ES-I3 (cell line): ENCODE results near the gene MKRN1.
"Not testable (repeated sequence)": the region's sequence is repeated elsewhere in the genome, so short reads cannot be mapped to it uniquely, and the experiment has no call there.

Source experiments
- H3K36me3 ChIP-seq: 2 replicates; pipeline ENCODE4 v1.6.1; 2013; ENCODE audit warnings: mild to moderate bottlenecking, low read length, control low read depth, moderate library complexity; ENCODE audit not compliant: insufficient read depth
- H3K4me1 ChIP-seq: 2 replicates; pipeline ENCODE4 v1.6.1; 2013; ENCODE audit warnings: mild to moderate bottlenecking, control low read depth, low read length; ENCODE audit not compliant: insufficient read depth
- H3K9ac ChIP-seq: 2 replicates; pipeline ENCODE4 v1.6.1; 2013; ENCODE audit warnings: low read depth, mild to moderate bottlenecking, low read length, moderate library complexity
- H3K9me3 ChIP-seq: 2 replicates; pipeline ENCODE4 v1.6.1; 2013; ENCODE audit warnings: mild to moderate bottlenecking, low read length, moderate library complexity; ENCODE audit not compliant: control insufficient read depth, insufficient read depth

Gene MKRN1

DNA sequence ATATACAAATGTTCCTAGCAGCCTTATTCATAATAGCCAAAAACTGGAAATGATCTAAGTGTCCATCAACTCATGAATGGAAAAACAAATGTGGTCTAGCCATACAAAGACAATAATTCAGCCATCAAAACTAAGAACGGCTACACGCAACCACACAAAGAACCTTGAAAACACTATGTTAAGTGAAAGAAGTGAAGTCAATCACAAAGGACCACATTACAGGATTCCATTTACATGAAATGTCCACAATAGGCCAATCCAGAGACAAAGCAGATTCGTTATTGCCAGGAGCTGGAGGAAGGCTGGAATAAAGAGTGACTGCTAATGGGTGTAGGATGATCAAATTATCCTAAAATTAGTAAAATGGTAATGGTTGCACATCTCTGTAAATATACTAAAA, 21.1 kb downstream of the MKRN1 start:
- H3K9me3 ChIP-seq: no peaks in the 10 kb centered on the region
- peaks cover 34% of the 10 kb centered on the region for H3K36me3 ChIP-seq
- peaks cover 43% of the 10 kb centered on the region for H3K4me1 ChIP-seq
- no peak overlapping the region for H3K9ac ChIP-seq

DNA sequence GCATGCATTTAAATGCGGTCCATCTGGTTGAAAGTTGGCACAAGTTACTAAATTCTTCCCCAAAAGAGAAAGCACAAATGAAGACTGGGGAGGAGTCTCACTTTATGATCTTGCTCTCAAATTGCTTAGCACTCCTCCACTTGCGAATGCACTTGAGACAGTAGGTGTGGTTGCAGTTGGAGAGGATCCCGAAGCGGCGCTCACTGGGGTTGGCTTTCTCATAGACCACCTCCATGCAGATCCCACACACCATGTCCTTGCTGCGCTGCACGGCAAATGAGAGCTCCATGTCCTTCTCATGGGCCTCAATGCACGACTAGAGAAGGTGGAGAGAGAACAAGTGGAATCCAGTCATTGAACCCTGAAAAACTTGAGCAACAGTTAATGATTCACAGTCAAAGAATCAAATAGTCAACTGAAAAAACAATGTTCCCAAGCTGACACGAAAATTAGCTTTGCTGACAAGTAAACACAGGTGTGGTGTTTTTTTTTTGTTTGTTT, 22.7 kb downstream of the MKRN1 start:
- Histone ChIP-seq H3K9me3 (no peaks in the 10 kb centered on the region), H3K4me1 (peaks cover 46% of the 10 kb centered on the region), H3K36me3 (peaks cover 32% of the 10 kb centered on the region), H3K9ac (no peak overlapping the region)

DNA sequence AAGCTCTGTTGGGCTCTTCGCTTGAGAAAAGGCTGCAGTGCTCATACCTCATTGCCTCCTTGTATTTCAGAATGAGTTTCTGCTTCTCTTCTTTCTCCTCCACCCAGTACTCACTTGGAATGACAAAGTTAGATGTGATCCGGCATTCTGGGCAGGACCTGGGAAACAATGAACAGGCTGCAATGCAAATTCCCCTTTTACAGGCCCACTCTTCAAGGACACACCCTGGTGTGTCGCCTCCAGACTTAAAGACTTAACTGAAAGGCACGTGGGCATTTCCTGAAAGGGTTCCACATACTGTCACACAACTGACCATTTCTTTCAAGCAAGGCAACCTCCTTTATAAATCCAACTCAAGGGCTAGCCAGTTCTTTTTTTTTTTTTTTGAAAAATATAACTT, 23.6 kb downstream of the MKRN1 start:
- H3K9me3 ChIP-seq: no peaks in the 10 kb centered on the region
- H3K9ac ChIP-seq: no peak overlapping the region
- H3K4me1 ChIP-seq: peaks cover 49% of the 10 kb centered on the region
- H3K36me3 ChIP-seq: peaks cover 32% of the 10 kb centered on the region

GRCh38 chr7:140454657-140455015, 24.7 kb downstream of the MKRN1 start:
- no peak overlapping the region for H3K9ac ChIP-seq
- H3K4me1 ChIP-seq: peaks cover 51% of the 10 kb centered on the region
- peaks cover 32% of the 10 kb centered on the region for H3K36me3 ChIP-seq
- H3K9me3 ChIP-seq: no peaks in the 10 kb centered on the region

DNA sequence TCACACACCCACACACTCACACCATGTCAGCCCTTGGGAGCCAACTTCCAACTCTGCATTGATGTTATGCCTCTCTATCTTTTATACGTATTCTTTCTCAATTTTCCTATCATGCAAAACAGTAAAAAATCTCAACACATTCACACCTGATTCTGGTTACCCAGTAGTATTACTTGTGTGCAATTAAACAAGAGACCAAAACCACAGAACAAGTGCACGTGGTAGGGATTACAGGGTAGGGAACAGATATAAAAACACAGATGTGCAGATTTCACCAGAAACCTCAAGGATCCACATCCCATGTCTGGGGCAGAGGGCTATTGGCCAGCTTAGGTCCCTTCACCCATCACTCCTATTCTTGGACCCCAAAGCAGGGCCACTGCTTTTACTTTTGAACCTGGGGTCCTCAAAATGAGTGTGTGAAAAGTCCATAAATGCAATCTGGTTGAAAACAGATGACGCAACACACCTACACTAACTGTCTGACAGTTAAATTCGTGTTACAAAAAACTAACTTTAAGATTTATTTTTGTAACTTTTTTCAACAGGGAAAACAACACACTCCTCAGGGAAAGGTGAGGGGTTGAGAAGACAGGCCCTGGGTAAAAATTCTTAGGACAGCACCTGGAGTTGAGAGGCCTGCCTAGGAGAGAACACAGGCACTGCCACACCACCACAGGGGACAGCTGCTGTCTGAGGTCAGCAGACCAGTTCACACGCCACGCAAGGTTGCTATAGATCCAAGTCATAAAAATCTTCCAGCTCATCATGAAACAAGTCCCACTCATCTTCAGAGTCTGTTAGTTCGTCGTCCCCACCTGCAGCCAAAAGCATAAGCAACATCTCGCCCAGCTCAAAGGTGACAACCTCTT, 25.3 kb downstream of the MKRN1 start:
- peaks cover 57% of the 10 kb centered on the region for H3K4me1 ChIP-seq

DNA sequence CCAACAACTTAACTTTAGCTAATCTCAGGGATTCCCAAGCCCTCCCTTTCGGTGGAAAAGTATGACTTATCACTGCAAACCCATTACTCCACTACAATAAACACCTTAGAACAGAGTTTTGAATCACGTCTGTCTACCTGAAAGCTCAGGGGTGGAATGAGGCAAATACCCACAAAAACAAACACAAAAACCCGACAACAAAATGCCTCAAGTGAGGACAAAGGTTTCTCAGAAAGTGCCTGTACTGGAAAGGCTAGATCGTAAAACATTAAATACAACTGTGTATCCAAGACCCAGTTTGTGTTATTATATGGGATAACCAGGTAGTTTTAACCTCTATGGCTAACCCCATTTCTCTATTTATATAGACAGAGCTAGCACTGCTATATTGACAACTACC, 26.0 kb downstream of the MKRN1 start:
- peaks cover 25% of the 10 kb centered on the region for H3K36me3 ChIP-seq

More for the DNA sequence above, 25.3 kb downstream of the MKRN1 start:
- peaks cover 32% of the 10 kb centered on the region for H3K36me3 ChIP-seq
- not testable (repeated sequence) for H3K9me3 ChIP-seq, H3K9ac ChIP-seq

GRCh38 chr7:140451716-140452115, 27.6 kb downstream of the MKRN1 start:
- peaks cover 50% of the 10 kb centered on the region for H3K4me1 ChIP-seq

More for the DNA sequence above, 26.0 kb downstream of the MKRN1 start:
- no peak overlapping the region for H3K9ac ChIP-seq
- peaks cover 57% of the 10 kb centered on the region for H3K4me1 ChIP-seq
- H3K9me3 ChIP-seq: no peaks in the 10 kb centered on the region

DNA sequence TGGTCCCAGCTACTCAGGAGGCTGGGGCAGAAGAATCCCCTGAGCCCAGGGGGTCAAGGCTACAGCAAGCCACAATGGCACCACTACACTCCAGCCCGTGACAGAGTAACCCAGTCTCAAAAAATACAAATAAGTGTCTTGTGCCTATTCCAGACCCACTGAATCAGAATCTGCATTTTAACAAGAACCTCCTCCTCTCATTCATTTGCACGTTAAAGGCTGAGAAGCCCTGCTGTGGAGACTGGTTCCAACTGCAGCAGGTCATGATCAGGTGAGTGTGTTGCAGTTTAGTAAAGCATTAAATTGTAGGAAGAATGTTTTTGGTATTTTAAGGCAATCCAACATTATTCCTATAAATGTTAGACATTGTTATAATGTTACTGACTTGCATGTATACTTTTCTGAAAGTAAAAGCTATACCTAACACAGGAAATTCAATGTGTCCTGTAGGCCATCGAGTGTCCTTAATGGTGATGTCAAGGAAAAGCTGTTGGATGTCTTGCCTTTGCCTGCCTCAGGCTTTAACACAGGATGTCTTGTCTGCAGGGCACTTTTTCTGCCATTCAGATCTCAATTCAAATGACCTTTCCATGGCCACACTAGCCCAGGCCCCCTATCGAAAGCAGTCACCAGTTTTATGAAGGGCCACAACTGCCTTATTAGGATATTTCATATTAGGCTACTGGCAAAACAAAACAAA, 30.4 kb downstream of the MKRN1 start:
- Histone ChIP-seq H3K4me1 (peaks cover 25% of the 10 kb centered on the region), H3K9ac (no peak overlapping the region), H3K36me3 (peaks cover 3% of the 10 kb centered on the region), H3K9me3 (no peaks in the 10 kb centered on the region)

More at GRCh38 chr7:140451716-140452115, 27.6 kb downstream of the MKRN1 start:
- no peak overlapping the region for H3K9ac ChIP-seq
- H3K9me3 ChIP-seq: no peaks in the 10 kb centered on the region
- H3K36me3 ChIP-seq: peaks cover 17% of the 10 kb centered on the region

DNA sequence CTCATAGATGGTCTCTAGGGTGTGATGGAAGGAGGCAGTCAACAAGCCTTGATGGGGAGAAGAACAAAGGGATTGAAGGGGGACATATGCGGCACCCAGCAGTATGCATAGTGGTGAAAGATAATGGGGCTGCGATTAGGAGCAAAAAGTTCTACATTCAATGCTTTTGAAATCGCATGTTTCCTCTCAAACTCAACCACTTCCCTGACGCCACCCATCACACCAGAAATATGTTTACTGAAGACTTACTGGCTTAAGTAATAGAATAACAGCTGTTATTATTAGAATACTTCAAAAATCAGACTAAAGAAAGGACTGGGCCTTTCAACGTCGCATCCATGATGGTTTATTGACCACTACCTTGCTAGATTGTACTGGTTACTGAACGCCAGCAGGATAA, 31.5 kb downstream of the MKRN1 start:
- no peaks in the 10 kb centered on the region for H3K9me3 ChIP-seq
- H3K9ac ChIP-seq: no peak overlapping the region
- no peaks in the 10 kb centered on the region for H3K36me3 ChIP-seq

DNA sequence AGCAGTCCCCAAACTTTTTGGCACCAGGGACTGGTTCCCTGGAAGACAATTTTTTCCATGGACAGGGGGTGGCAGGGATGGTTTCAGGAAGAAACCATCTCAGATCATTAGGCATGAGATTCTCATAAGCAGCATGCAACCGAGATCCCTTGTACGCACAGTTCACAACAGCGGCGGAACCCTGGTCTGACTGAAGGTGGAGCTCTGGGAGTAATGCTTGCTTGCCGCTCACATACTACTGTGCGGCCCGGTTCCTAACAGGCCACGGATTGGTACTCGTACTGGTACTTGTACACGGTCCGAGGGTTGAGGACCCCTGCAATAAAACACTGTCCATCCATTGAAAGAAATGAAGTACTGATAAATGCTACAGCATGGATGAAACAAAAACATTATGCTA, 32.8 kb downstream of the MKRN1 start:
- Histone ChIP-seq H3K9me3 (no peaks in the 10 kb centered on the region), H3K36me3 (no peaks in the 10 kb centered on the region), H3K4me1 (peaks cover 21% of the 10 kb centered on the region), H3K9ac (no peak overlapping the region)

More for the DNA sequence above, 31.5 kb downstream of the MKRN1 start:
- peaks cover 25% of the 10 kb centered on the region for H3K4me1 ChIP-seq

GRCh38 chr7:140441519-140441918, 37.8 kb downstream of the MKRN1 start:
- Histone ChIP-seq H3K4me1 (no peaks in the 10 kb centered on the region; the same call in 1 of the 2 replicates), H3K9ac (no peak overlapping the region), H3K9me3 (no peaks in the 10 kb centered on the region), H3K36me3 (no peaks in the 10 kb centered on the region)

DNA sequence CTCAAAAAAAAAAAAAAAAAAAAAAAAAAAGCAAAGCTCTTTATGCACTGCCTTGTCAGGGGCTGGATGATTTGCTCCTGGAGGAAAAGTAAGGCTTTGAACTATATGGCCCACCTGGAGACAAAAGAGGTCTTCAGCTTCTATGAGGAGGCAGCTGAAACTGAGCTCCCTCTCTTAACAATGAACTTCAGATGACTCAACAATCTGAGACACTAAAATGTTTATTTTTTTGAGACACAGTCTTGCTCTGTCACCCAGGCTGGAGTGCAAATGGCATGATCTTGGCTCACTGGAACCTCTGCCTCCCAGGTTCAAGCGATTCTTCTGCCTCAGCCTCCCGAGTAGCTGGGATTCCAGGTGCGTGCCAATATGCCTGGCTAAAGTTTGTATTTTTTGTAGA, 38.7 kb downstream of the MKRN1 start:
- Histone ChIP-seq H3K9ac (no peak overlapping the region), H3K4me1 (no peaks in the 10 kb centered on the region; the same call in 1 of the 2 replicates), H3K9me3 (no peaks in the 10 kb centered on the region), H3K36me3 (no peaks in the 10 kb centered on the region)

GRCh38 chr7:140439359-140439758, 39.9 kb downstream of the MKRN1 start:
- Histone ChIP-seq H3K36me3 (no peaks in the 10 kb centered on the region), H3K4me1 (no peaks in the 10 kb centered on the region; the same call in 1 of the 2 replicates), H3K9me3 (no peaks in the 10 kb centered on the region), H3K9ac (no peak overlapping the region)

DNA sequence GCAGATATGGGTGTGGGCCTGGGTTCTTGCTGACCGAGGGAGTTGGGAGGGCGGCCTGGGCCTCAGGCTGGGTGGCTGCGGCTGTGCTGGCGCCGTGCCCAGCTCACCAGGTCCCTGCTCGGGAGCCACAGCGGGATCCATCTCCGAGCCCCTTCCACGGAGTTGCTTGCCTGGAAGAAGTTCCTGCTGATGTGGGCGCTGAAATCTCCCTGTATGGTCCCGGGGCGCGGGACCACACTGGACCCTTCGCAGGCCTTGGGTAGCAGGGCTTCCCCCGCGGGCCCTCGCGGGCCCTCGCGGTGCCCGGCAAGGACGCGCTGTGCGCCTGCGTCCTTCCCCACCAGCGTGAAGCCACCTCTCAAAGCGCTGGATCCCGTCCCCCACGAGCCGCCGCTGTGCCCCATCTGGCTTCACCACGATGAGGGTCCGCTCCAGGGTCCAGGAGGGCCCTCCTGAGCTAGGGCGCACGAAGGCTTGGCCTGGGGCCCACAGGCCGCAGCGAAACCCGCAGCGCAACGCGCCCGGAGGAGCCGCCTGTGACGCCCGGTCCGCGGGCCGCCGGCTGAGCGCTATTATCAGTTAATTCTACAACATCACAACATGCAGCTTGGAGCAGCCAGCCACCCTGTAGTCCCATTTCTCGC, 43.9 kb downstream of the MKRN1 start:
- Histone ChIP-seq H3K9me3 (no peaks in the 10 kb centered on the region), H3K9ac (no peak overlapping the region), H3K36me3 (no peaks in the 10 kb centered on the region), H3K4me1 (no peaks in the 10 kb centered on the region)
